Stimulated activated CD8-positive, alpha-beta memory T cell treated with anti-CD3 and anti-CD28 coated beads, Interleukin-4, amount 100 ng/mL, for 4 hours (primary cell): ENCODE measurements around the gene KIF18B.
A peak's percentile ranks its signal among the peaks of the same experiment; 100 is the strongest.
"Not testable (repeated sequence)": the region's sequence is repeated elsewhere in the genome, so short reads cannot be mapped to it uniquely, and the experiment has no call there.

ENCODE experiments used
- DNase-seq, 2 donors: peaks; one replicate each; pipeline ENCODE4 v3.0.0-alpha.2; 2020; ENCODE audit warnings: low read depth in 2 of 2, low spot score in 1 of 2

Gene KIF18B

GRCh38 chr17:44970136-44970741, 22.7 kb upstream of the KIF18B start:
- DNase-seq = no peak

GRCh38 chr17:44969144-44969780, 21.7 kb upstream of the KIF18B start:
- no peak for DNase-seq

- DNase-seq = peak; percentile 66 to 72
Observed at GRCh38 chr17:44968225-44969143, 20.9 kb upstream of the KIF18B start, which contains the start of gene C1QL1. C1QL1 (minus strand) TSS chr17:44968303; CDS start chr17:44968048, 255 bp downstream.

GRCh38 chr17:44967907-44968224, 20.3 kb upstream of the KIF18B start:
- DNase-seq = no peak

GRCh38 chr17:44967026-44967906, 19.7 kb upstream of the KIF18B start:
- DNase-seq = no peak

GRCh38 chr17:44966348-44967025, 18.9 kb upstream of the KIF18B start:
- no peak for DNase-seq

GRCh38 chr17:44965481-44966234, 18.1 kb upstream of the KIF18B start:
- DNase-seq = no peak

- no peak for DNase-seq
Observed at GRCh38 chr17:44961921-44962350, 14.4 kb upstream of the KIF18B start.

GRCh38 chr17:44960691-44961090, 13.1 kb upstream of the KIF18B start:
- DNase-seq = no peak

GRCh38 chr17:44959821-44960531, 12.4 kb upstream of the KIF18B start:
- peak in 1 of 2 donors; percentile 36 for DNase-seq

- DNase-seq = no peak
Observed at GRCh38 chr17:44956998-44957981, 9.7 kb upstream of the KIF18B start.

- DNase-seq = no peak
Observed at GRCh38 chr17:44955674-44956425, 8.3 kb upstream of the KIF18B start.

- no peak for DNase-seq
Observed at GRCh38 chr17:44952946-44953475, 5.4 kb upstream of the KIF18B start.

GRCh38 chr17:44948315-44948795, 782 bp upstream of the KIF18B start:
- no peak for DNase-seq

GRCh38 chr17:44945652-44946051, 1.9 kb downstream of the KIF18B start:
- not testable (repeated sequence) for DNase-seq

- DNase-seq = no peak
Observed at GRCh38 chr17:44942456-44942855, 5.1 kb downstream of the KIF18B start.
